Measurements from ENCODE around the gene TTC28.

Gene TTC28

GRCh38 chr22:28029956-28030355 is 649.7 kb downstream of the TTC28 start:
- peaks cover 24% of the 10 kb centered on the region for H3K4me1 ChIP-seq (ENCODE audit: control insufficient read depth, insufficient read depth, low read length)
- no peak for DNase-seq (ENCODE audit: low read depth)
- no peaks in the 10 kb centered on the region for H3K27me3 ChIP-seq (replicated peaks; ENCODE audit: control insufficient read depth, insufficient read depth, low read length)
- no peak overlapping the region for H3K9ac ChIP-seq (ENCODE audit: low read length)
- no peaks in the 10 kb centered on the region for H3K9me3 ChIP-seq (ENCODE audit: control insufficient read depth, low read length)
- peaks cover 15% of the 10 kb centered on the region for H3K36me3 ChIP-seq (ENCODE audit: control insufficient read depth, insufficient read depth, low read length, severe bottlenecking)
- no peak overlapping the region for H3K4me3 ChIP-seq (ENCODE audit: low read length)

- Histone ChIP-seq H3K4me3 (ENCODE audit: low read length) (no peak overlapping the region), H3K9ac (ENCODE audit: low read length) (no peak overlapping the region), H3K27me3 (replicated peaks; ENCODE audit: control insufficient read depth, insufficient read depth, low read length) (no peaks in the 10 kb centered on the region), H3K36me3 (ENCODE audit: control insufficient read depth, insufficient read depth, low read length, severe bottlenecking) (peaks cover 15% of the 10 kb centered on the region), H3K9me3 (ENCODE audit: control insufficient read depth, low read length) (no peaks in the 10 kb centered on the region), H3K4me1 (ENCODE audit: control insufficient read depth, insufficient read depth, low read length) (peaks cover 18% of the 10 kb centered on the region)
- no peak for DNase-seq (ENCODE audit: low read depth)
Measured at GRCh38 chr22:28029201-28029948, 650.3 kb downstream of the TTC28 start.

GRCh38 chr22:28027453-28028448 is 651.9 kb downstream of the TTC28 start:
- H3K36me3 ChIP-seq (ENCODE audit: control insufficient read depth, insufficient read depth, low read length, severe bottlenecking) = peaks cover 15% of the 10 kb centered on the region
- peaks cover 16% of the 10 kb centered on the region for H3K4me1 ChIP-seq (ENCODE audit: control insufficient read depth, insufficient read depth, low read length)
- no peaks in the 10 kb centered on the region for H3K27me3 ChIP-seq (replicated peaks; ENCODE audit: control insufficient read depth, insufficient read depth, low read length)
- H3K9me3 ChIP-seq (ENCODE audit: control insufficient read depth, low read length) = no peaks in the 10 kb centered on the region
- H3K4me3 ChIP-seq (ENCODE audit: low read length) = no peak overlapping the region
- no peak overlapping the region for H3K9ac ChIP-seq (ENCODE audit: low read length)
- no peak for DNase-seq (ENCODE audit: low read depth)

- no peaks in the 10 kb centered on the region for H3K27me3 ChIP-seq (replicated peaks; ENCODE audit: control insufficient read depth, insufficient read depth, low read length)
- H3K9me3 ChIP-seq (ENCODE audit: control insufficient read depth, low read length) = no peaks in the 10 kb centered on the region
- no peak overlapping the region for H3K9ac ChIP-seq (ENCODE audit: low read length)
- no peak overlapping the region for H3K4me3 ChIP-seq (ENCODE audit: low read length)
- peaks cover 15% of the 10 kb centered on the region for H3K36me3 ChIP-seq (ENCODE audit: control insufficient read depth, insufficient read depth, low read length, severe bottlenecking)
- no peak for DNase-seq (ENCODE audit: low read depth)
- peaks cover 16% of the 10 kb centered on the region for H3K4me1 ChIP-seq (ENCODE audit: control insufficient read depth, insufficient read depth, low read length)
Measured at GRCh38 chr22:28025866-28026575, 653.6 kb downstream of the TTC28 start.

- Histone ChIP-seq H3K27me3 (replicated peaks; ENCODE audit: control insufficient read depth, insufficient read depth, low read length) (no peaks in the 10 kb centered on the region), H3K4me3 (ENCODE audit: low read length) (no peak overlapping the region), H3K36me3 (ENCODE audit: control insufficient read depth, insufficient read depth, low read length, severe bottlenecking) (peaks cover 15% of the 10 kb centered on the region), H3K4me1 (ENCODE audit: control insufficient read depth, insufficient read depth, low read length) (peaks cover 19% of the 10 kb centered on the region), H3K9ac (ENCODE audit: low read length) (no peak overlapping the region), H3K9me3 (ENCODE audit: control insufficient read depth, low read length) (no peaks in the 10 kb centered on the region)
- no peak for DNase-seq (ENCODE audit: low read depth)
Measured at GRCh38 chr22:28025333-28025732, 654.3 kb downstream of the TTC28 start.

- DNase-seq (ENCODE audit: low read depth) = no peak
- Histone ChIP-seq H3K9me3 (ENCODE audit: control insufficient read depth, low read length) (no peaks in the 10 kb centered on the region), H3K9ac (ENCODE audit: low read length) (no peak overlapping the region), H3K4me3 (ENCODE audit: low read length) (no peak overlapping the region), H3K4me1 (ENCODE audit: control insufficient read depth, insufficient read depth, low read length) (peaks cover 21% of the 10 kb centered on the region), H3K27me3 (replicated peaks; ENCODE audit: control insufficient read depth, insufficient read depth, low read length) (no peaks in the 10 kb centered on the region), H3K36me3 (ENCODE audit: control insufficient read depth, insufficient read depth, low read length, severe bottlenecking) (peaks cover 7% of the 10 kb centered on the region)
Measured at GRCh38 chr22:28024422-28024888, 655.2 kb downstream of the TTC28 start.

- H3K9me3 ChIP-seq (ENCODE audit: control insufficient read depth, low read length) = no peaks in the 10 kb centered on the region
- no peak for DNase-seq (ENCODE audit: low read depth)
- peaks cover 21% of the 10 kb centered on the region for H3K4me1 ChIP-seq (ENCODE audit: control insufficient read depth, insufficient read depth, low read length)
- H3K27me3 ChIP-seq (replicated peaks; ENCODE audit: control insufficient read depth, insufficient read depth, low read length) = no peaks in the 10 kb centered on the region
- H3K9ac ChIP-seq (ENCODE audit: low read length) = no peak overlapping the region
- H3K4me3 ChIP-seq (ENCODE audit: low read length) = no peak overlapping the region
- peaks cover 1% of the 10 kb centered on the region for H3K36me3 ChIP-seq (ENCODE audit: control insufficient read depth, insufficient read depth, low read length, severe bottlenecking)
Measured at GRCh38 chr22:28023774-28024173, 655.9 kb downstream of the TTC28 start.

GRCh38 chr22:28023036-28023435 is 656.6 kb downstream of the TTC28 start:
- Histone ChIP-seq H3K4me3 (ENCODE audit: low read length) (no peak overlapping the region), H3K27me3 (replicated peaks; ENCODE audit: control insufficient read depth, insufficient read depth, low read length) (no peaks in the 10 kb centered on the region), H3K9me3 (ENCODE audit: control insufficient read depth, low read length) (no peaks in the 10 kb centered on the region), H3K9ac (ENCODE audit: low read length) (no peak overlapping the region), H3K36me3 (ENCODE audit: control insufficient read depth, insufficient read depth, low read length, severe bottlenecking) (no peaks in the 10 kb centered on the region), H3K4me1 (ENCODE audit: control insufficient read depth, insufficient read depth, low read length) (peaks cover 18% of the 10 kb centered on the region)
- no peak for DNase-seq (ENCODE audit: low read depth)

GRCh38 chr22:28021998-28022660 is 657.5 kb downstream of the TTC28 start:
- no peaks in the 10 kb centered on the region for H3K36me3 ChIP-seq (ENCODE audit: control insufficient read depth, insufficient read depth, low read length, severe bottlenecking)
- no peaks in the 10 kb centered on the region for H3K27me3 ChIP-seq (replicated peaks; ENCODE audit: control insufficient read depth, insufficient read depth, low read length)
- no peak overlapping the region for H3K4me3 ChIP-seq (ENCODE audit: low read length)
- no peaks in the 10 kb centered on the region for H3K9me3 ChIP-seq (ENCODE audit: control insufficient read depth, low read length)
- H3K4me1 ChIP-seq (ENCODE audit: control insufficient read depth, insufficient read depth, low read length) = peaks cover 8% of the 10 kb centered on the region
- no peak overlapping the region for H3K9ac ChIP-seq (ENCODE audit: low read length)
- no peak for DNase-seq (ENCODE audit: low read depth)

- H3K9me3 ChIP-seq (ENCODE audit: control insufficient read depth, low read length) = no peaks in the 10 kb centered on the region
- no peaks in the 10 kb centered on the region for H3K36me3 ChIP-seq (ENCODE audit: control insufficient read depth, insufficient read depth, low read length, severe bottlenecking)
- DNase-seq (ENCODE audit: low read depth) = no peak
- H3K4me3 ChIP-seq (ENCODE audit: low read length) = no peak overlapping the region
- H3K27me3 ChIP-seq (replicated peaks; ENCODE audit: control insufficient read depth, insufficient read depth, low read length) = no peaks in the 10 kb centered on the region
- H3K9ac ChIP-seq (ENCODE audit: low read length) = no peak overlapping the region
- H3K4me1 ChIP-seq (ENCODE audit: control insufficient read depth, insufficient read depth, low read length) = peaks cover 6% of the 10 kb centered on the region
Measured at GRCh38 chr22:28021116-28021997, 658.3 kb downstream of the TTC28 start.
